WERI-Rb-1 (cell line): ENCODE results near the gene PPP1R37.

ENCODE experiments used
- DNase-seq: peaks from one replicate; pipeline ENCODE4 v3.0.0-alpha.2; 2020
- H3K27ac ChIP-seq: fragments of 250-450 bp; sonication (Bioruptor Pico); 2 replicates; pipeline ENCODE4 v1.5.1; 2020; ENCODE audit warnings: mild to moderate bottlenecking, moderate library complexity
- H3K27me3 ChIP-seq: fragments of 250-450 bp; sonication (Bioruptor Pico); 2 replicates; pipeline ENCODE4 v1.5.1; 2021; ENCODE audit warnings: mild to moderate bottlenecking, low read depth, moderate library complexity; ENCODE audit not compliant: insufficient read depth, severe bottlenecking
- H3K36me3 ChIP-seq: fragments of 250-450 bp; sonication (Bioruptor Pico); 2 replicates; pipeline ENCODE4 v1.5.1; 2020; ENCODE audit warnings: mild to moderate bottlenecking, moderate library complexity
- H3K4me3 ChIP-seq: 2 replicates; pipeline ENCODE4 v1.5.1; 2011; ENCODE audit warnings: low read depth, mild to moderate bottlenecking, control low read depth, low read length
- H3K9me3 ChIP-seq: fragments of 250-450 bp; sonication (Bioruptor Pico); 2 replicates; pipeline ENCODE4 v1.5.1; 2021; ENCODE audit warnings: mild to moderate bottlenecking, moderate library complexity; ENCODE audit not compliant: severe bottlenecking
- CTCF ChIP-seq: IDR thresholded peaks from 2 replicates; pipeline ENCODE4 v1.5.1; 2011; ENCODE audit warnings: low read depth, mild to moderate bottlenecking, control low read depth, inconsistent platforms, low read length

The PPP1R37 gene

GRCh38 chr19:45150751-45151281 lies 57.8 kb downstream of the PPP1R37 start:
- no peak overlapping the region for H3K4me3 ChIP-seq
- H3K27ac ChIP-seq, result peak overlapping the region; percentile 26; the same call in 1 of the 2 replicates
- no peak for TF ChIP-seq CTCF
- no peaks in the 10 kb centered on the region for H3K27me3 ChIP-seq
- no peaks in the 10 kb centered on the region for H3K9me3 ChIP-seq
- H3K36me3 ChIP-seq, result peaks cover 28% of the 10 kb centered on the region
- DNase-seq, result no peak

GRCh38 chr19:45151320-45151719 lies 58.3 kb downstream of the PPP1R37 start:
- no peak for DNase-seq
- no peak for TF ChIP-seq CTCF
- Histone ChIP-seq H3K27me3 (no peaks in the 10 kb centered on the region), H3K9me3 (no peaks in the 10 kb centered on the region), H3K36me3 (peaks cover 25% of the 10 kb centered on the region), H3K27ac (0 out of 2 replicates have a peak overlapping the region, but pooled peaks have one; percentile 24), H3K4me3 (no peak overlapping the region)

- no peaks in the 10 kb centered on the region for H3K9me3 ChIP-seq
- peaks cover 23% of the 10 kb centered on the region for H3K36me3 ChIP-seq
- no peaks in the 10 kb centered on the region for H3K27me3 ChIP-seq
- H3K4me3 ChIP-seq, result no peak overlapping the region
- TF ChIP-seq CTCF, result no peak
- 0 out of 2 replicates have a peak overlapping the region, but pooled peaks have one; percentile 24 for H3K27ac ChIP-seq
- no peak for DNase-seq
These were observed 59.0 kb downstream of the PPP1R37 start for GRCh38 chr19:45151821-45152503.

- Histone ChIP-seq H3K27ac (peak overlapping the region; percentile 72), H3K4me3 (no peak overlapping the region)
- TF ChIP-seq CTCF, result no peak
These were observed 59.7 kb downstream of the PPP1R37 start for GRCh38 chr19:45152504-45153338.

GRCh38 chr19:45153339-45154063 lies 60.5 kb downstream of the PPP1R37 start:
- no peak for DNase-seq
- Histone ChIP-seq H3K4me3 (no peak overlapping the region), H3K36me3 (peaks cover 17% of the 10 kb centered on the region), H3K27me3 (no peaks in the 10 kb centered on the region), H3K27ac (peak overlapping the region; percentile 72), H3K9me3 (no peaks in the 10 kb centered on the region)
- TF ChIP-seq CTCF, result no peak

More at GRCh38 chr19:45152504-45153338, 59.7 kb downstream of the PPP1R37 start:
- no peaks in the 10 kb centered on the region for H3K9me3 ChIP-seq
- peaks cover 17% of the 10 kb centered on the region for H3K36me3 ChIP-seq
- DNase-seq, result no peak
- no peaks in the 10 kb centered on the region for H3K27me3 ChIP-seq
